Fibroblast of peridontal ligament (primary cell): ENCODE measurements around the gene SFXN3.
"Not testable (repeated sequence)": the region's sequence is repeated elsewhere in the genome, so short reads cannot be mapped to it uniquely, and the experiment has no call there.

Experiments used
- DNase-seq: peaks from one replicate; pipeline ENCODE4 v3.0.0-alpha.2; 2010; ENCODE audit errors: extremely low read depth

Gene SFXN3

DNA sequence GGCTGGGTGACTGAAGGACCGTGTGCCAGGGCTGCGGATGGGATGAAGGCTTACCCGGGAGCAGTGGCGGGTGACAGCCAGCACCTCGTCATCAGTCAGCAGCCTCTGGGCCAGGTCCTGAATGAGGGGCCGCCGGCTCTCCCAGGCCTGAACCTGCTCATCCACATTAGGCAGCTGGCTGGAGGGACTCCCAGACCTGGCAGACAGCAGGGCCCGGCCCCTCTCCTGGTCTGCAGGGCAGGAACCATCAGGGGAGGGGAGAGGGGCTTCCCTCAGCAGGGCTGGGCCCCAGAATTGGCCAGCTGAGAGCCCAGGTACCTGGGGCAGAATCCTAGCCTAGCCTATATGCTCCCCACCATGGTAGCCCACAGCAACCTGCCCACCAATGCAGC is 15.5 kb upstream of the SFXN3 start:
- no peak for DNase-seq

- DNase-seq, result no peak
Measured at GRCh38 chr10:101016814-101017213, 14.2 kb upstream of the SFXN3 start.

- peak; percentile 48 for DNase-seq
Measured at GRCh38 chr10:101018118-101018599, 12.9 kb upstream of the SFXN3 start.

DNA sequence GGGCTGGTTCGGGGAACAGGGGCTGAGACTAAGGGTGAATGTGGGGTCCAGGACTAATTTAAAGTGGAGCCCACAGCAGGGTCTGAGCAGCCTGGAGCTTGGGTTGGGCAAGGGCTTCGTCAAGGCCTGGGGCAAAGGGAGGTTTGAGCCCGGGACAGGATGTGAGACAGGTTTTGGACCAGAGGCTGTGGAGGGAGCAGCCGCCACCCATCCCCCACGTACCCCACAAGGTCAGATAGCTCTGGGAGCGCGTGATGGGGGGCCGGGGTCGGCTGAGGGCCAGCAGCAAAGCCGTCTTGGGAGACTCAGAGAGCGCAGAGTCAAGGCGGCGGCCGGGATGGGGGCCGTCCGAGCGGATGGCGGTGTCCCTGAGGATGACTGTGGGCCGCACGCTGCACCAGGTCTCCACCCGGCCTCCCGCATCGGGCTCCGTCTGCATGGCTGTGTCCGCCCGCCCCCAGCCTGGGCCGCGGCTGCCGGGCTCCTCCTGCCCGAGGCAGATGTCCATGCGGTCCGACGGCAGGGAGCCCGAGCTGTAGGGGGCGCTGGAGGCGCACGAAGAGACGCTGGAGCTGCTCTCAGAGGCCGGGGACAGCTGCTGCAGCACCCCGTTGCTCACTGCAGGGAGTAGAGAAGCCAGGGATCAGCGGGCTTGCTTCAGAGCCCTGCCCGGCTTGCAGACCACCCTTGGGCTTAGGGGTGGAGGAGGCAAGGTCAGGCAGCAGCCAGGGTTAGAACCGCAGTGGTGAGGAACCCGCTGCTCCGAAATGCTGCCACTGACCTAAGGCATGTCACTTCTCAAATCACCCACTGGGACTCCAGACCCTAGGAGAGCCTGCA is 12.2 kb upstream of the SFXN3 start:
- peak; percentile 74 for DNase-seq

- no peak for DNase-seq
Measured at GRCh38 chr10:101019440-101019703, 11.7 kb upstream of the SFXN3 start.

- no peak for DNase-seq
Measured at GRCh38 chr10:101020427-101021075, 10.5 kb upstream of the SFXN3 start.

DNA sequence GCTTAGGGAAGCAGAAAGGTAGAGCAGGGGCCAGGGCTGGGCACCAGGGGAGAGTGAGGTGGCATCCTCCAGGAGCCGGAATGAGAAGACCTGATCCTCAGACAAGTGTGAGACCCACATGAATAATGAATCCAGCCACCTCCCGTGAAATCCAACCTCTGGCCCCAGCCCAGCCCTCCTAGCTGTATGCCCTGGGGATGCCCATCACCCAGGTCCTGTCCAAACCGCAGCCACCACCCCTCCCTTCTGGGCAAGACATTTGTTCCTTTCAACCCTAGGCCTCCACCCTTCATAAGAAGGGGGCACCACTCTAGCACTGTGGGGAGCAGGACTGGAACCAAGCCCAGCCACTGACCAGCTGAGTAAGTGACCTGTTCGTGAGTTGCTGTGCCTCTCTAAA is 9.8 kb upstream of the SFXN3 start:
- DNase-seq, result no peak

DNA sequence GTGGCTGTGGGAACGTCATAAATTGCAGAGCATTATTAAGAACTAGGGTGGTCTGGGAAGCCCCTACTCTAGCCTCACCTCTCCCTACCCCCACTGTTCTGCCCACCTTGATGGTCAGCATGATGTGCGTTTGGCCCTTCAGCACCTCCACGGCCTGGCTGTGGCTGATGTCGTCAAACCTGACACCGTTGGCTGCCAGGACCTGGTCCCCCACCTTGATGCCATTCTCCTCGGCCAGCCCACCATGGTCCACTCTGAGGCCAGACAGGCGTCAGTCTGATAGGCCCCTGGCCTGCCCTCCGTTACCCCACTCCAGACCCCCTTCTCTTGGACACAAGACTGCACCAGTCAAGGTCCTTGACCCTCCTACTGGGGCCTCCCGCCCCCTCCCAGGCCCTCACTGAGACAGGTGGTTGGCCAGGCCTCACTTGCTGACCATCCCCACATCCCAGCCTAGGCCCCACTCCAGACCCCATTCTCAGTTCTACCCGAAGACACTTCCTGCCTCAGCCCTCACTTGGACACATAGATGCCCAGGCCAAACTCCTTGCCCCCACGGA is 9.3 kb upstream of the SFXN3 start:
- no peak for DNase-seq

- DNase-seq, result no peak
Measured at GRCh38 chr10:101022967-101023705, 7.9 kb upstream of the SFXN3 start.

- no peak for DNase-seq
Measured at GRCh38 chr10:101027106-101027720, 3.8 kb upstream of the SFXN3 start.

- DNase-seq, result no peak
Measured at GRCh38 chr10:101028446-101029337, 2.3 kb upstream of the SFXN3 start.

DNA sequence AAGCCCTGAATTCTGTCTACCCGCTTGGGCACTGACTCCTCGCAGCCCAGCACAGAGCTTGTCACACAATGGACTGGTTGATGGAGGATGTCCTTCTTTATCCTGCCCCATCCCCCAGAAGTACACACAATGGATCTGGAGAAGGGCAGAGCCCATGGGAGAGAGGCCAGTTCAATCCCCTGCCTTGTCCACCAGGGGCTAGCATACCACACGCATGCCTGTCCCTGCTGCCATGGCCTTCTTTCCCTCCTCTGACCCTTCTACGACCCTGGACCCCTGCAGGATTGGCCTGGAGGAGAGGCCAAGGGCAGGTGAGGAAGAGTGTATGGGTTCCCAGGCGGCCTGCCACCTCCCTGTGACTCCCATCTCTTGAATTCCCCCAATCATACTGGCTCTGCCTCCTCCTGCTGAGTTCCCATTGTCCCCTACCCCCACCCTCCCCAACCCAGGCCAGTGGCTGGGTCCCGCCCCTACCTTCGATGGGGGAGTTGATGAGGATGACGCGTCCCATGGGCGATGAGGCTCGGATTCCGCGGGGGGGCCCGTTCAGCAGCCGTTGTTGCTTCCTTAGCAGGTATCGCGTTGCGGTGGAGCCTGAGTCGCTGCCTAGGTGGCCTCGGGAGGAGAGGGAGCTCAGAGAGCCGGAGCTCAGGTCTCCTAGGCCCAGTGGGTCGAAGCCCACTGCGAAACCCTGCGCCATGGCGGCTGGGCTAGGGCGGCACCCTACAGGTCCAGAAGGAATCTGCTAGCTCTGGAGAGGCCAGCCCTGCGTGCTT is 1.3 kb upstream of the SFXN3 start:
- no peak for DNase-seq

- no peak for DNase-seq
Measured at GRCh38 chr10:101030496-101031127, 422 bp upstream of the SFXN3 start.

- DNase-seq, result peak; percentile 60
Measured at GRCh38 chr10:101031796-101032636, 982 bp downstream of the SFXN3 start.

DNA sequence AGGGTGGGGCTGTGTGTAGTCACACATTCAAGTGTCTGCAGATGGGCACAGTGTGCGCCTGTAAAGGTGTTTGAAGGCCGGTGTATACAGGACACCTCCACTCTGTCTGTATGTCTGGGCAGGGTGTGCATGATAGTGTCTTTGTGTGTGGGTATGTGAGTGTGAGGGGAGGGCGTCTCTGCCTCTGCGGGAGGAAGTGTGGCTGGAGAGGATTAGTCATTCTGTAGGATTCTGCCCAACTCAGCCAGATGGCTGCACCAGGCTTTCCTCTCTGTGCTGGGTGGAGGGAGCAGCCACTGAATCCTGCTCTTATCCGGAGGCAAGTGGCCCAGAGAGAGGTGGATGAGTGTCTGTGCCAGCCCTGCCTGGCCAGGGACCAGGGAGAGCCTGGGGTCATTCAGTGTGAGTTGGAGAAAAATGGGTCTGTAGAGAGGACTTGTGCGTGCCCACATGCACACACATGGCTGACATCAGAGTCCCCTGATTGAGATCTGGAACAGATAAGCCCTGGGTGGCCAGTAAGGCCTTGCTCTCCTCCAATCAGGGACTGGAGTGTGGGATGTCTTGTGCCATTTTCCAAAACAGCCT is 1.7 kb downstream of the SFXN3 start:
- DNase-seq, result peak; percentile 88

DNA sequence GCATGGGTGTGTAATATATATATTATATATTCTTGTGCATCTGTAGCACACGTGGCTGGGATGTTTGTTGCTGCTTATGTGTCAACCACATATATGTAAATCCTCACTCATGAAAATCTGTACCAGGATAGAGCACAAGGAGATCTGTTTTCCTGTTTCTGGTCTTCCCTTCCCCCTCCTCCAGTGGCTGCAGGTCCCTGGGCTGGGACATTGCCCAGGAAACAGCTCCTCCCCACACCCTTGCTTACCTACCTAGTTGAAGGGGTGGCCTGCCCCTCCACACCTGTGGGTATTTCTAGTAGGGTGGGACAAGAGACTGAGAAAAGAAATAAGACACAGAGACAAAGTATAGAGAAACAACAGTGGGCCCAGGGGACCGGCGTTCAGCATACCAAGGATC is 2.2 kb downstream of the SFXN3 start:
- DNase-seq, result no peak

GRCh38 chr10:101034404-101034803 is 3.4 kb downstream of the SFXN3 start:
- DNase-seq, result not testable (repeated sequence)

- DNase-seq, result no peak
Measured at GRCh38 chr10:101035314-101035713, 4.3 kb downstream of the SFXN3 start.
